IPS DF 6.9 (cell line): ENCODE measurements around the gene RSPH6A.

Source experiments
- DNase-seq: peaks from one replicate; pipeline ENCODE4 v3.0.0-alpha.2; 2013; ENCODE audit warnings: low read depth, low spot score
- H3K27ac ChIP-seq: one replicate; pipeline ENCODE4 v1.5.1; 2013; ENCODE audit warnings: low read length, control low read depth
- H3K27me3 ChIP-seq: 2 replicates; pipeline ENCODE4 v1.6.1; 2013; ENCODE audit warnings: mild to moderate bottlenecking, low read length; ENCODE audit not compliant: control insufficient read depth, insufficient read depth
- H3K36me3 ChIP-seq: 2 replicates; pipeline ENCODE4 v1.6.1; 2013; ENCODE audit warnings: low read length; ENCODE audit not compliant: control insufficient read depth, insufficient read depth
- H3K4me1 ChIP-seq: 2 replicates; pipeline ENCODE4 v1.6.1; 2013; ENCODE audit warnings: low read length; ENCODE audit not compliant: control insufficient read depth, insufficient read depth
- H3K4me3 ChIP-seq: 2 replicates; pipeline ENCODE4 v1.5.1; 2013; ENCODE audit warnings: mild to moderate bottlenecking, low read length
- H3K9me3 ChIP-seq: 2 replicates; pipeline ENCODE4 v1.6.1; 2013; ENCODE audit warnings: low read length, inconsistent platforms; ENCODE audit not compliant: control insufficient read depth, insufficient read depth
- WGBS: extraction: QIAGEN DNeasy Blood & Tissue Kit; methylation state at CpG from one replicate; pipeline ENCODE4 v1.1.7; 2013; ENCODE audit warnings: mixed read lengths, missing lambda C conversion rate; ENCODE audit not compliant: insufficient read length, insufficient coverage; 5-methylcytosine and 5-hydroxymethylcytosine counted together

RSPH6A gene

DNA sequence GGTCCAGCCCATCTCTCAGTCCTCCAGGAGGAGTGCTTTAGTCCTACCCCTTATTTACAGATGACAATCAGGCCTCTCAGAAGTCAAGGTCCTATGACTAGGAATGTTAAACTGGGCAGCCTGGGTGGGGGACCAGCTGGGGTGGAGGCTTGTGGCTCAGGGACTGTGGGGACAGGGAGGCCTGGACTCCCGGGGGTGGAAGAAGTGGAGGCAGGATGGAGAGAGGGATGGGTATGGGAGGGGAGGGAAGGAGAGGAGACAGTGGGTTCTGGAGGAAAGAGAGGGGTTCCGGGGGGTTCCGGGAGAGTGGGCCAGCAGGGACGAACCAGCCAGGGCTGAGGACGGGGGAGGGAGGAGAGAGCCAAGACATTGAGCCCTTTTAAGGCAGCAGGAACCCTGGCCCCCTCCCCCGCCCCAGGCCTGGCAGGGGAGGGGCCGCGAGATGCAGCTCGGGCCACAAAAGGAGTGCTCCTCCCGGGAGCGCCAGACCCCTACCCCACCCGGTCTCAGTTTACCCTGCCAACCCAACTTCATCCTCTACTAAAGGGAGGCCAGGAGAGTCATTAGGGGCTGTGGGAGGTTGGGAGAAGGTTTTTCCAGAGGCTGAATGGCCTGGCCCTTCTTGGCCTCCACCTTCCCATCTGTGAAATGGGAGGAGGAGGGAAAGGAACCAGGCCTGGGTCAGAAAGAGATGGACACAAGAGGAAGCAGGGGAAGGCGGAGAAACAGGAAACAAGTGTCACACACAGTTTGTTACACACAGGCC lies 34.5 kb downstream of the RSPH6A start:
- H3K36me3 ChIP-seq, result peaks cover 7% of the 10 kb centered on the region; the same call in 1 of the 2 replicates
- no peak overlapping the region for H3K4me3 ChIP-seq
- H3K27ac ChIP-seq, result no peak overlapping the region
- no peaks in the 10 kb centered on the region for H3K9me3 ChIP-seq
- H3K4me1 ChIP-seq, result peaks cover 8% of the 10 kb centered on the region; the same call in 1 of the 2 replicates
- no CpG with 5 or more reads among the region's 13 CpGs for WGBS
- H3K27me3 ChIP-seq, result no peaks in the 10 kb centered on the region
- DNase-seq, result no peak

DNA sequence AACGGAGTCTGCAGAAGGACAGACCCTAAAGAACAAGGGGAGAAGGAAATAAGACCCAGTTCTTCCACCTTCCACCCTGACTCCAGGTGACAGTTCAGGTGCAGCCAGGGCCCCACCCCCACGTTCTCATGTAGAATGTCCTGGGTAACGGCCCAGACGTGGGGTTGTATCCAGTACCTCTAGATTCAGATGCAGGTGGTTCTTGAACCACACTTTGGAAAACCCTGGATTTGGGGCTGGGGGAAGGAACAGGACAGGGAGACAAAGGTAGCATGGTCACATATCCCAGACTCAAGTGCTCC lies 35.0 kb downstream of the RSPH6A start:
- Histone ChIP-seq H3K36me3 (peaks cover 5% of the 10 kb centered on the region; the same call in 1 of the 2 replicates), H3K4me3 (no peak overlapping the region), H3K9me3 (no peaks in the 10 kb centered on the region), H3K4me1 (peaks cover 8% of the 10 kb centered on the region; the same call in 1 of the 2 replicates), H3K27ac (no peak overlapping the region), H3K27me3 (no peaks in the 10 kb centered on the region)
- WGBS, result no CpG with 5 or more reads among the region's 4 CpGs
- DNase-seq, result no peak

DNA sequence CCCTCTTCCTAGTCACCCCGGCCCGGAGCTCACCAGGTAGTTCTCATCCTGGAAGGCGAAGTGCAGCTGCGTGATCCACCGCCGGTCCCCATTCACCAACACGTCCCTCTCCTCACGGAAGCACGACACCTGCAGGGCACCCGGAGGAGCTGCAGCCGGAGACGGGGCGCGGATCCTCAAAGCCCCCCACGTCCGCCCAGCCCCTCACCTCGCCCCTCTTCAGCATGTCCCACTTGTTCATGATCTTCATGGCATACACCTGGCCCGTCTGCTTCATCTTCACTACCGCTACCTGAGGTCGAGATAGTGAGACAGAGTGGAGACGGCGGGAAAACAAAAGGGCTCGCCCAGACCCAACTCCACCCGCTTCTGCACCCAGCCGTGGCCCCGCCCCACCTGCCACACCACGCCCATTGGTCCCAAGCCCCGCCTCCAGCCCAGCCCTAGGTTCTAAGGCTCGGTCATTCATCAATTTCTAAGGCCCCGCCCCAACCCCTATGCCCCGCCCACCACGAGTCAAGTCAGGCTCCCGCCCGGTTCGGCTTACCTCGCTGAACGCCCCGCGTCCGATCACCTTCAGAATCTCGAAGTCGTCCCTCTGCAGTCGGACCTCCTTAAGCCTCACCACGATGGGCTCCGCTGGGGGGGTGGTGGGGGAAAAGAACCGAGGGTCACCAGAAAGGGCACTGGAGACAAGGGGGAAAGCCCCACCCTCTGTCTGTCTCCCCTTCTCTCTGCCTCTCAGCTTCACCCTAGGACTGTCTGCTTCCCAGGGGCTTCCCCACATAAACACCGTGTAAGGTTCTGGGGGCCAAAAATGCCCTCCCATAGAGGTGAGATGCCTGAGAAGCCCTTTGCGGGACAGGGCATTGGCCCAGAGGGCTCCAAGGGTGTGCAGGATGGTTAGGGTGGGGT lies 35.6 kb downstream of the RSPH6A start:
- Histone ChIP-seq H3K36me3 (peaks cover 5% of the 10 kb centered on the region; the same call in 1 of the 2 replicates), H3K27me3 (no peaks in the 10 kb centered on the region), H3K4me1 (peaks cover 8% of the 10 kb centered on the region; the same call in 1 of the 2 replicates), H3K9me3 (no peaks in the 10 kb centered on the region), H3K4me3 (peak overlapping the region; percentile 41; the same call in 1 of the 2 replicates), H3K27ac (no peak overlapping the region)
- WGBS, result no CpG with 5 or more reads among the region's 48 CpGs
- DNase-seq, result no peak

DNA sequence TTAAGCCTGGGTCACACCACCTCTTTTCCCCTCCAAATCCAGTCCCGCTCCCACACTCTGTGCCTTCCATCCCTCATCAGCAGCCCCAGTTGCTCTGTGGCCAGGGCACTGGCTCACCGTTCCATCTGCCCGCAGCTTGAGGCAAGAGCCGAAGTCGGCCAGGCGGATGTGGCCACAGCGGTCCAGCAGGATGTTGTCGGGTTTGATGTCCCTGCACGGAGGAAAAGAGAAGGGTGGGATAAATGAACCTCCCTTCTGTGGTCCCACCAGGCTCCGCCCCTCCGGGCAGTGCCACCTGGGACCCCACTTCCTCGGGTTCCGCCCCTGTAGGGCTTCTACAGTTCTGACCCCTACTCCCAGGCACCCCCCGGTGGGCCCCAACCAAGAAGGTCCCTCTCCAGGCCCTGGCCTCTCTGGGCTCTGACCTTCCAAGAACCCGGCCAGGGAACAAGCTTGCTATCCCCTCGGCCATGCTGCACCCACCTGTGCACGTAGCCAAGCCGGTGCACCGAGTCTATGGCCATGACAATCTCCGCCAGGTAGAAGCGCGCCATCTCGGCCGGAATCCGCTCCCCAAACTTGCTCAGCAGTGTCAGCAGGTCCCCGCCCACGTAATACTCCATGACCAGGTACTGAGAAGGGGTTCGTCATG lies 37.0 kb downstream of the RSPH6A start:
- no peak for DNase-seq
- Histone ChIP-seq H3K4me3 (no peak overlapping the region), H3K27me3 (no peaks in the 10 kb centered on the region), H3K27ac (no peak overlapping the region), H3K9me3 (no peaks in the 10 kb centered on the region), H3K4me1 (peaks cover 6% of the 10 kb centered on the region; the same call in 1 of the 2 replicates), H3K36me3 (peaks cover 5% of the 10 kb centered on the region; the same call in 1 of the 2 replicates)
- WGBS, result no CpG with 5 or more reads among the region's 28 CpGs

DNA sequence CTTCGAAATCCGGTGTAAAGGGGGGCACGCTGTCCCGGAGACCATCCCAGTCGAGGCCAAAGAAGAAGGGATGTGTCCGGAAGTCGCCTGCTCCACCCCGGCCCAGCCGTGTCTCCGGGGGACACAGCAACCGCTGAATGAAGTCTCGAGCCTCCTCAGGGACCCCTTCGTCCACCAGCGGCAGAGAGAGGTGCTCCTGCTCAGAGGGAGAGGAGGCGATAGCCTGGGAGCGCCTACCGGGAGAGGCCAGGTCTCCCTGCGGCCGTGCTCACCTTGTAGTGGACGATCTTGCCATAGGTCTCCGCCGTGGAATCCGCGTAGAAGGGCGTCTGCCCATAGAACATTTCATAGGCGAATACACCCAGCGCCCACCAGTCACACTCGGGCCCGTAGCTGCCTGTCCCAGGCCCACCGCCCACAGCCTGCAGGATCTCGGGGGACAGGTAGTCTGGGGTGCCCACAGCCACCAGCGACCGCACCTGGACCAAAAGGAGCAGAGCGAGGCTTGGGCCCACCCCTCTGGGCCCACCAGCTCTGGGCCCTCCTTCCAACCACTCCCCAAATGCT lies 37.6 kb downstream of the RSPH6A start:
- H3K27ac ChIP-seq, result no peak overlapping the region
- H3K27me3 ChIP-seq, result no peaks in the 10 kb centered on the region
- H3K4me3 ChIP-seq, result no peak overlapping the region
- H3K4me1 ChIP-seq, result peaks cover 4% of the 10 kb centered on the region; the same call in 1 of the 2 replicates
- WGBS, result no CpG with 5 or more reads among the region's 34 CpGs
- no peak for DNase-seq
- H3K36me3 ChIP-seq, result peaks cover 5% of the 10 kb centered on the region; the same call in 1 of the 2 replicates
- no peaks in the 10 kb centered on the region for H3K9me3 ChIP-seq

DNA sequence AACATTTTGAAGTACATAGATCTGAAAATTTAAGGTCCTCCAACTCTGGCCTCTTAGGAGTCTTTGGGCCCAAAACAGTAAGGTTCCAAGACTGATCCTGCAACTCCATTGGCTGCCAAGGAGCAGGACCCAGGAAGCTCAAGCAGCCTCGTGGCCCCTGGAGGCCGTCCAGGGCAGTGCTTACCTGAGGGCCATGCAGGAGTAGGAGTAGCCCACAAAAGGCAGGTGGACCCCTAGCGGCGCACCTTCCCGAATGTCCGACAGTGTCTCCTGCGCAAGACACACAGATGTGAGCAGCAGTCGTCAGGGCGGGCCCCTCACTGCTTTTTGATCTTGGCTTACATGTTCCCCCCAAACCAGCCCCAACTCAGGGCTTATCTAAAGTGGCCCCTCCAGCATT lies 40.3 kb downstream of the RSPH6A start:
- H3K27ac ChIP-seq, result no peak overlapping the region
- no peaks in the 10 kb centered on the region for H3K9me3 ChIP-seq
- H3K4me3 ChIP-seq, result no peak overlapping the region
- no peaks in the 10 kb centered on the region for H3K27me3 ChIP-seq
- peaks cover 5% of the 10 kb centered on the region; the same call in 1 of the 2 replicates for H3K4me1 ChIP-seq
- DNase-seq, result no peak
- H3K36me3 ChIP-seq, result peaks cover 5% of the 10 kb centered on the region; the same call in 1 of the 2 replicates
- WGBS, result no CpG with 5 or more reads among the region's 9 CpGs

DNA sequence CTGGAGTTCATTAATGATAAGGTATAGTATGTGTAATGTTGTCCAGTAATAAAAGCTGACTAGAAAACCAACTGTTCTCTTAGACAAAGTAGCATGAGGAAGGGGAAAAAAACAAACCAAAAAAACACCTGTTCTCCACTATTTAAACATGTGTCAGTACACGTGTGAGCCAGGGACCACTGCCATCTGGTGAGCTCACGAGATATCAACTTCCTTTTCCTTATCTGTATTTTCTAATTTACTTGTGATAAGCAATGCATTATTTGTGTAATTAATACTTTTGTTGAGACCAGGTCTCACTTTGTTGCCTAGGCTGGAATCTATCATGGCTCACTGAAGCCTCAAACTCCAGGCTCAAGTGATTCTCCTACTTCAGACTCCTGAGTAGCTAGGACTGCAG lies 41.7 kb downstream of the RSPH6A start:
- H3K4me3 ChIP-seq, result no peak overlapping the region
- no peak overlapping the region for H3K27ac ChIP-seq
- no CpG with 5 or more reads among the region's 2 CpGs for WGBS
- peaks cover 3% of the 10 kb centered on the region; the same call in 1 of the 2 replicates for H3K4me1 ChIP-seq
- no peaks in the 10 kb centered on the region for H3K27me3 ChIP-seq
- no peak for DNase-seq
- H3K9me3 ChIP-seq, result no peaks in the 10 kb centered on the region
- peaks cover 5% of the 10 kb centered on the region; the same call in 1 of the 2 replicates for H3K36me3 ChIP-seq

DNA sequence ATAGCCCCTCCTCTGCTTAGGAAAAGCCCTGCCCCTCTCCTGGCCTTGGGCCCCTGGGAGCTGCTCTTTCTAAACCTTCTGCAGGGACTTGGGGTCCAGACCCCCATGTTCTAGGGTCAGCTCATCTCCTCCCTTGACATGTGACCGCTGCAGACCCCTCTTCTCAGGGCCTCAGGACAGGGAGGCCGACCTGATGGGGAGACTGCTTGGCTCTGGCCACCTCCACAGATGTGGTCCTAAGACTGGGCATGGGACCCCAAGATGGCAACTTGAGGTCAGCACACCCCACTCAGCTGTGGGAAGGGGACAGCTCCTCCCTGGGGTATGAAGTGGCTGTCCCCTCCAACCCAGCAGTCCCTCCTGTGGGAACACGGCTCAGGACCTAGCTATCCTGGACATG lies 42.2 kb downstream of the RSPH6A start:
- peaks cover 3% of the 10 kb centered on the region; the same call in 1 of the 2 replicates for H3K4me1 ChIP-seq
- no peak overlapping the region for H3K4me3 ChIP-seq
- WGBS, result no CpG with 5 or more reads among the region's 3 CpGs
- H3K9me3 ChIP-seq, result no peaks in the 10 kb centered on the region
- DNase-seq, result no peak
- H3K36me3 ChIP-seq, result peaks cover 3% of the 10 kb centered on the region; the same call in 1 of the 2 replicates
- H3K27ac ChIP-seq, result no peak overlapping the region
- no peaks in the 10 kb centered on the region for H3K27me3 ChIP-seq

DNA sequence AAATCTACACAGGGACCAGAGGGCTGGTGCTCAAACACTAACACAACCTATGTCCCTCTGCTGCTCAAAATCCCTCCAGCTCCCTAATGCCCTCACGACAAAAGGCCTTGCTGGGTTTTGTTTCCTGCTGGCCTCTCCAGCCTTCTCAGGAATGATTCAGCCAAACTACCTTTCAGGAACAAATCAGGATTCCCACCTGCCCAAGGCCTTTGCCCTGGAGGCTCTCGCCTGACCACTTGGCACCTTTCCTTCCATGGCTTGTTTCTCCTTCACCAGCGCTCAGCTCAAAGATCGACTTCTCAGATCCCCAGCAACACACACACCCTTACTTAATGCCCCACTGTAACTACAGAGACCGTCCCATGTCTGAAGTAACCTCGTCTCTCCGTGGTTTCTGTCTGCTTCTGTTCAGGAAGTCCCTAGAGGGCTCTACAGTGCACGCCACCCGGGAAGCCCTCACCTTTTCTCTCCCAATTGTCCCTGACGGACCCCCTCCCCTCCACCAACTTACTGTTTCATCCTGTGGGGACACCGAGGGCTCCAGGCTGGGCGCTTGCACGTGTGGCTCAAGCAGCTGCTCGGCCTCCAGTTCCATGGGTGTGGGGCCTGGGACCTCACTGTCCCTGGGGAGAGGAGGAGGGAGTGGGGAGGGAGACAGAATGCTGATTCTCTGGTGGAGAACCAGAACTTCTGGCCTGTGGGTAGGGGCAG lies 42.8 kb downstream of the RSPH6A start:
- no peaks in the 10 kb centered on the region for H3K27me3 ChIP-seq
- no peak for DNase-seq
- H3K27ac ChIP-seq, result no peak overlapping the region
- no peaks in the 10 kb centered on the region for H3K9me3 ChIP-seq
- H3K36me3 ChIP-seq, result peaks cover under 1% of the 10 kb centered on the region; the same call in 1 of the 2 replicates
- peaks cover 3% of the 10 kb centered on the region; the same call in 1 of the 2 replicates for H3K4me1 ChIP-seq
- H3K4me3 ChIP-seq, result no peak overlapping the region
- no CpG with 5 or more reads among the region's 14 CpGs for WGBS
